ENCODE results near the gene SIVA1. TPM values are rescaled to one million over a fixed set of nuclear protein-coding genes. Genes with fewer than 3 reads are reported as not detected.

SIVA1 gene
- total and polyA plus RNA-seq, 2 donors (not counting 1 experiment from before 2014, with no cell fraction given): 50.7 to 123 TPM

DNA sequence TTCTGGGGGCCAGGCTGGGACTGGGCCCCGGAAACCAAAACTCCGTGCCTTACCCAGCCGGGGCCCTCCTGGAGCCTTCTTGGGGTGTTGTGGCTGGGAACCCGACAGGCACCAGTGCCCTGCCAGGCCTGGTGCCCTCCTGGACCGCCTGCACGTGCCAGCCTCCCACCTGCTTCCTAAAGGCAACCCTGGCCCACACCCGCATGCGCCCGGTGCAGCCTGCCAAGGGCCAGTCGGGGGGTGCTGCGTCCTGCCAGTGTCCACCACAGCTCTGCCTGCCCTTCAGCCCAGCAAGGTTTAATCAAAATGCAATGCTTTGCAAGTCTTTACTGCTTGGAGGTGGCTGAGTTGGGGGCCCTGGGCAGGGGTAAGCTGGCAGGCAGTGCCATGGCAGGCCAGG is 34.1 kb upstream of the SIVA1 start:
- ChIA-PET POLR2A (no interaction called here), CTCF (interaction anchor here (0.6 kb wide), 1 partner anchor 802 kb away, joined by 4 read pairs; no protein-coding TSS in a partner anchor)
- H4K20me1 ChIP-seq (ENCODE audit: control insufficient read depth, insufficient read depth, low read length, poor library complexity, severe bottlenecking): no peaks in the 10 kb centered on the region
- no peak overlapping the region for H2AFZ ChIP-seq (ENCODE audit: insufficient read depth, low read depth, low read length, poor library complexity, severe bottlenecking)
- peaks cover 0 to 3% of the 10 kb centered on the region in 2 donors for H3K4me1 ChIP-seq (ENCODE audit: control insufficient read depth in 2 of 2, insufficient read depth in 2 of 2, low read length in 2 of 2)
- H3K4me3 ChIP-seq (ENCODE audit: control extremely low read depth in 1 of 5, extremely low read depth in 1 of 5, insufficient read depth in 1 of 5, low read depth in 2 of 5, low read length in 4 of 5): no peak overlapping the region
- intact Hi-C loops (cut with micrococcal nuclease): no loop called here
- H3K9me3 Mint-ChIP-seq (ENCODE audit: insufficient read depth): no peaks in the 10 kb centered on the region
- H3K27me3 ChIP-seq (replicated peaks in 1 of 4; ENCODE audit: control extremely low read depth in 1 of 4, control insufficient read depth in 3 of 4, insufficient read depth in 4 of 4, low read length in 3 of 4): no peaks in the 10 kb centered on the region
- ATAC-seq (ENCODE audit: low read depth) (no peak), DNase-seq (no peak)
- H3K4me1 Mint-ChIP-seq: no peaks in the 10 kb centered on the region
- peaks cover 0 to 19% of the 10 kb centered on the region in 2 experiments for H3K36me3 ChIP-seq (replicated peaks in 1 of 2; ENCODE audit: control extremely low read depth in 1 of 2, control insufficient read depth in 1 of 2, extremely low read depth in 1 of 2, insufficient read depth in 2 of 2, low read length in 1 of 2)
- H3K4me2 ChIP-seq (replicated peaks; ENCODE audit: low read depth, low read length, poor library complexity, severe bottlenecking): no peak overlapping the region
- H3K4me3 Mint-ChIP-seq: no peak overlapping the region
- WGBS (ENCODE audit: insufficient coverage): 92% methylated on average over 11 of the region's 11 CpGs
- no peak overlapping the region for H3K27ac Mint-ChIP-seq
- no peaks in the 10 kb centered on the region for H3K27me3 Mint-ChIP-seq
- no peak overlapping the region for H3K9ac ChIP-seq (ENCODE audit: low read length)
- TF ChIP-seq EZH2 (IDR thresholded peaks at IDR 0.05; ENCODE audit: borderline replicate concordance, insufficient read depth, low read depth, low read length, poor library complexity, severe bottlenecking): no peak
- TF ChIP-seq, protein P1, sequence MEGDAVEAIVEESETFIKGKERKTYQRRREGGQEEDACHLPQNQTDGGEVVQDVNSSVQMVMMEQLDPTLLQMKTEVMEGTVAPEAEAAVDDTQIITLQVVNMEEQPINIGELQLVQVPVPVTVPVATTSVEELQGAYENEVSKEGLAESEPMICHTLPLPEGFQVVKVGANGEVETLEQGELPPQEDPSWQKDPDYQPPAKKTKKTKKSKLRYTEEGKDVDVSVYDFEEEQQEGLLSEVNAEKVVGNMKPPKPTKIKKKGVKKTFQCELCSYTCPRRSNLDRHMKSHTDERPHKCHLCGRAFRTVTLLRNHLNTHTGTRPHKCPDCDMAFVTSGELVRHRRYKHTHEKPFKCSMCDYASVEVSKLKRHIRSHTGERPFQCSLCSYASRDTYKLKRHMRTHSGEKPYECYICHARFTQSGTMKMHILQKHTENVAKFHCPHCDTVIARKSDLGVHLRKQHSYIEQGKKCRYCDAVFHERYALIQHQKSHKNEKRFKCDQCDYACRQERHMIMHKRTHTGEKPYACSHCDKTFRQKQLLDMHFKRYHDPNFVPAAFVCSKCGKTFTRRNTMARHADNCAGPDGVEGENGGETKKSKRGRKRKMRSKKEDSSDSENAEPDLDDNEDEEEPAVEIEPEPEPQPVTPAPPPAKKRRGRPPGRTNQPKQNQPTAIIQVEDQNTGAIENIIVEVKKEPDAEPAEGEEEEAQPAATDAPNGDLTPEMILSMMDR (IDR thresholded peaks at IDR 0.05): no peak
- H3K79me2 ChIP-seq (ENCODE audit: control insufficient read depth, insufficient read depth, low read length): no peaks in the 10 kb centered on the region
- H3K9me3 ChIP-seq (ENCODE audit: control extremely low read depth in 1 of 3, control insufficient read depth in 2 of 3, insufficient read depth in 1 of 3, low read length in 2 of 3): no peaks in the 10 kb centered on the region
- no peak overlapping the region for H3K27ac ChIP-seq (ENCODE audit: low read length in 2 of 2)

DNA sequence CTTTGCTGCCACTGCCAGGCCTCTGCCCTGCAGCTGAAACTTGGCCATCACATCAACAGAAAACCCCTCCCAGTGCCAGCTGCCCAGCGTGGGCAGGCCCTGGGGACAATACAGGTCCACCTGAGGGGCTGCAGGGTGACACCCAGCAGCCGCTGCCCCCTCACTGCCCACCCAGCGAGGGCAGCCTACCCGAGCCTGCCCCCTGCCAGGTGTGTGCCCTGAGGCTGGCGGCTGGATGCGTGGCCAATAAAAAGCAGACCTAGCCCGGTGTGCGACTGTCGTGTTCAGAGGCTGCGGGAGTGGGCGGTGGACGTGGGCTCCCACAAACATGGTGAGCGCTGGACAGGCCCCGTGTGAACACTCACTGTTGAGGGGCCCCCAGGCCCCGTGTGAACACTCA is 33.6 kb upstream of the SIVA1 start:
- CTCF ChIA-PET: interaction anchor here (0.6 kb wide), 1 partner anchor 802 kb away, joined by 4 read pairs; no protein-coding TSS in a partner anchor
- Histone ChIP-seq H3K4me2 (replicated peaks; ENCODE audit: low read depth, low read length, poor library complexity, severe bottlenecking) (no peak overlapping the region), H3K36me3 (replicated peaks in 1 of 2; ENCODE audit: control extremely low read depth in 1 of 2, control insufficient read depth in 1 of 2, extremely low read depth in 1 of 2, insufficient read depth in 2 of 2, low read length in 1 of 2) (peaks cover 0 to 17% of the 10 kb centered on the region in 2 experiments), H3K9me3 (ENCODE audit: control extremely low read depth in 1 of 3, control insufficient read depth in 2 of 3, insufficient read depth in 1 of 3, low read length in 2 of 3) (no peaks in the 10 kb centered on the region), H3K4me3 (ENCODE audit: control extremely low read depth in 1 of 5, extremely low read depth in 1 of 5, insufficient read depth in 1 of 5, low read depth in 2 of 5, low read length in 4 of 5) (no peak overlapping the region), H3K9ac (ENCODE audit: low read length) (no peak overlapping the region), H3K27me3 (replicated peaks in 1 of 4; ENCODE audit: control extremely low read depth in 1 of 4, control insufficient read depth in 3 of 4, insufficient read depth in 4 of 4, low read length in 3 of 4) (no peaks in the 10 kb centered on the region), H4K20me1 (ENCODE audit: control insufficient read depth, insufficient read depth, low read length, poor library complexity, severe bottlenecking) (no peaks in the 10 kb centered on the region), H3K79me2 (ENCODE audit: control insufficient read depth, insufficient read depth, low read length) (no peaks in the 10 kb centered on the region), H3K27ac (ENCODE audit: low read length in 2 of 2) (no peak overlapping the region), H3K4me1 (ENCODE audit: control insufficient read depth in 2 of 2, insufficient read depth in 2 of 2, low read length in 2 of 2) (peaks cover under 1 to 4% of the 10 kb centered on the region in 2 donors), H2AFZ (ENCODE audit: insufficient read depth, low read depth, low read length, poor library complexity, severe bottlenecking) (no peak overlapping the region)
- WGBS (ENCODE audit: insufficient coverage): 96% methylated on average over 15 of the region's 15 CpGs
- intact Hi-C loops (cut with micrococcal nuclease): no loop called here
- ATAC-seq (ENCODE audit: low read depth) (no peak), DNase-seq (no peak)
- POLR2A ChIA-PET: no interaction called here
- Mint-ChIP-seq H3K27ac (peak overlapping the region; percentile 10), H3K27me3 (no peaks in the 10 kb centered on the region), H3K4me3 (no peak overlapping the region), H3K9me3 (ENCODE audit: insufficient read depth) (no peaks in the 10 kb centered on the region), H3K4me1 (no peaks in the 10 kb centered on the region)
- TF ChIP-seq EZH2 (IDR thresholded peaks at IDR 0.05; ENCODE audit: borderline replicate concordance, insufficient read depth, low read depth, low read length, poor library complexity, severe bottlenecking): no peak
- TF ChIP-seq, protein P1 (IDR thresholded peaks at IDR 0.05): no peak
